Right cardiac atrium (tissue), 5 donors: ENCODE results near the gene GJA4. TPM values are rescaled to one million over a fixed set of nuclear protein-coding genes. Genes with fewer than 3 reads are reported as not detected.
"Not testable (repeated sequence)": the region's sequence is repeated elsewhere in the genome, so short reads cannot be mapped to it uniquely, and the experiment has no call there.

ENCODE experiments used
- ATAC-seq, 2 donors: fragments of 200-7000 bp; cut with Tn5 transposase; one replicate each; pipeline versions ENCODE4 v1.8.0 to v1.9.1; 2020; ENCODE audit warnings: moderate library complexity in 2 of 2, mild to moderate bottlenecking in 1 of 2
- DNase-seq, 3 donors: peaks; one replicate each; pipeline ENCODE4 v3.0.0-alpha.2; 2020
- H3K27ac ChIP-seq: one replicate; pipeline ENCODE4 v1.5.1; 2013; ENCODE audit warnings: mild to moderate bottlenecking, low read length, control low read depth, moderate library complexity
- H3K27me3 ChIP-seq: one replicate; pipeline ENCODE4 v1.6.1; 2013; ENCODE audit not compliant: control insufficient read depth, insufficient read depth
- H3K4me1 ChIP-seq: one replicate; pipeline ENCODE4 v1.6.1; 2013; ENCODE audit warnings: low read length; ENCODE audit not compliant: control insufficient read depth, insufficient read depth
- H3K4me3 ChIP-seq: one replicate; pipeline ENCODE4 v1.5.1; 2013; ENCODE audit warnings: low read length, control low read depth
- H3K9me3 ChIP-seq: one replicate; pipeline ENCODE4 v1.6.1; 2013; ENCODE audit warnings: low read length; ENCODE audit not compliant: control insufficient read depth
- WGBS: extraction: QIAGEN DNeasy Blood & Tissue Kit; methylation state at CpG from one replicate; pipeline ENCODE4 v1.1.7; 2013; 5-methylcytosine and 5-hydroxymethylcytosine counted together
- intact Hi-C, 4 donors: fragments of 100-400 bp; cut with DNase I; formaldehyde crosslinking; loops; one replicate each; pipeline versions ENCODE4 v1.11.0 to v1.14.0; 2022 to 2023
- polyA plus RNA-seq: library from polyadenylated mRNA; stranded (reverse); fragments of 200-250 nt; gene quantifications from one replicate; pipeline ENCODE4 v1.2.3, GENCODE V29; 2013
- total RNA-seq, 4 donors: library from RNA; stranded (reverse); fragmentation: NEBNext Ultra II Directional; extraction: Animal tissue kit (Norgen Biotek cat#: 25700); gene quantifications; one replicate each; pipeline ENCODE4 v1.2.1, GENCODE V29; 2021
- donor health status: healthy with polysubstance abuse.
- donor health status: DM: no; HTN: yes; CAD: no.
- donor health status: DM: no; HTN: no; CAD: no.
- donor health status: DM: no; HTN: yes; CAD: no; lungs with severe emphysema.
- donor health status: DM: yes; HTN: yes; CAD: no.

The GJA4 gene
- total and polyA plus RNA-seq, 5 donors = 18.0 to 31.4 (median 28.0) TPM

DNA sequence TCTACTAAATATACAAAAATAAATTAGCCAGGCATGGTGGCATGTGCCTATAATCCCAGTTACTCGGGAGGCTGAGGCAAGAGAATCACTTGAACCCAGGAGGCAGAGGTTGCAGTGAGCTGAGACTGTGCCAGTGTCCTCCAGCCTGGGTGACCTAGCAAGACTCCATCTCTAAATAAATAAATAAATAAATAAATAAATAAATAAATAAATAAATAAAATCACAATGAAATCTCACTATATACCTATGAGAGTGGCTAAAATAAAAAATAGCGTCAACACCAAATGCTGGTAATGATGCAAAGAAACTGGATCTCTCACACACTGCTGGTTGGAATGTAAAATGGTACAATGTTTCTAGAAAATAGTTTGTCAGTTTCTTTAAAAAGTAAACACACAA lies 26.1 kb downstream of the GJA4 start:
- ATAC-seq, H3K4me1 ChIP-seq, DNase-seq, intact Hi-C loops, H3K27ac ChIP-seq, H3K4me3 ChIP-seq, H3K27me3 ChIP-seq, H3K9me3 ChIP-seq: not testable (repeated sequence)
- WGBS = 94% methylated on average over 2 of the region's 2 CpGs

DNA sequence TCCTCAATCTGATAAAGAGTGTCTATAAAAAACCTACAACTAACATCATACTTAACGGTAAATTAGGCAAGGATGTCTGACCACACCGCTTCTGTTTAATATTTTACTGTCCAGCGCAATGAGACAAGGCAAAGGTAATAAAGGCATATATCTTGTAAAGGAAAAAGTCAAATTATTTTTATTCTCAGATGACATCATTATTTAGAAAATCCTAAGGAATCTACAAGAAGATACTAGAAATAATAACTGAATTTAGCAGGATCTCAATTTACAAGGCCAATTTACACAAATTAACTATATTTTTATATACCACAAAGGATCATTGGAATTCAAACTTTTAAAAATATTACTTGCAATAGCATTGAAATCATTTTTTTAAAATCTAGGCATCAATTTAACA lies 29.4 kb downstream of the GJA4 start:
- DNase-seq = no peak
- intact Hi-C loops = no loop called here
- H3K9me3 ChIP-seq = no peaks in the 10 kb centered on the region
- no peaks in the 10 kb centered on the region for H3K27me3 ChIP-seq
- no peak for ATAC-seq
- no peak overlapping the region for H3K4me3 ChIP-seq
- peaks cover 2% of the 10 kb centered on the region for H3K4me1 ChIP-seq
- 72% methylated on average over 3 of the region's 3 CpGs for WGBS
- H3K27ac ChIP-seq = no peak overlapping the region

GRCh38 chr1:34824817-34825454 lies 32.1 kb downstream of the GJA4 start:
- no peak for DNase-seq
- 91% methylated on average over 3 of the region's 3 CpGs for WGBS
- Histone ChIP-seq H3K27me3 (no peaks in the 10 kb centered on the region), H3K4me3 (no peak overlapping the region), H3K27ac (no peak overlapping the region), H3K4me1 (peaks cover 2% of the 10 kb centered on the region), H3K9me3 (no peaks in the 10 kb centered on the region)
- ATAC-seq = peak; percentile 45 to 50
- intact Hi-C loops = no loop called here

GRCh38 chr1:34825455-34826091 lies 32.8 kb downstream of the GJA4 start:
- Histone ChIP-seq H3K9me3 (no peaks in the 10 kb centered on the region), H3K4me1 (peaks cover 2% of the 10 kb centered on the region), H3K27ac (no peak overlapping the region), H3K4me3 (no peak overlapping the region), H3K27me3 (no peaks in the 10 kb centered on the region)
- 58% methylated on average over 11 of the region's 11 CpGs for WGBS
- intact Hi-C loops = no loop called here
- DNase-seq (peak; percentile 37 to 83 (median 77)), ATAC-seq (peak; percentile 88 to 92)

GRCh38 chr1:34827341-34827941 lies 34.6 kb downstream of the GJA4 start:
- Histone ChIP-seq H3K27ac (no peak overlapping the region), H3K27me3 (no peaks in the 10 kb centered on the region), H3K9me3 (no peaks in the 10 kb centered on the region), H3K4me3 (no peak overlapping the region), H3K4me1 (peaks cover 2% of the 10 kb centered on the region)
- WGBS = 83% methylated on average over 5 of the region's 5 CpGs
- ATAC-seq (no peak), DNase-seq (no peak)
- intact Hi-C loops = no loop called here

DNA sequence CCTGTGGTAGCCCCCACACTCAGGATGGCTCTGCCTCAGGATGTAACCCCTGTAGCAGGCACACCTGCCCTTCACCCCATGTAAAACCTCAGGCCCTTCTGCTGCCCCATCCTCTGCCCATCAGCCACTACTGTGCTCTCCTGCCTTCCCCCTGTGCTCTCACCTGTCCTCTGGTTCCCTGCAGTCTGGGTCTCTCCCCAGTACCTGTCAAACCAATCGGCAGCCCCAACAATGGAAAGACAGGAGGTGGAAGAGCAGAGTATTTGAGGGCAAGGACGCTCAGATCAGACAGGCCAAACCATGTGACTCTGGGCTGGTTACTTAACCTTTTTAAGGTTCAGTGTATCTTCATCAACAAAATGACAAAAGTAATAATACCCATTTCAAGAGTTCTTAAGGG lies 35.8 kb downstream of the GJA4 start:
- 85% methylated on average over 2 of the region's 2 CpGs for WGBS
- peaks cover 2% of the 10 kb centered on the region for H3K4me1 ChIP-seq

DNA sequence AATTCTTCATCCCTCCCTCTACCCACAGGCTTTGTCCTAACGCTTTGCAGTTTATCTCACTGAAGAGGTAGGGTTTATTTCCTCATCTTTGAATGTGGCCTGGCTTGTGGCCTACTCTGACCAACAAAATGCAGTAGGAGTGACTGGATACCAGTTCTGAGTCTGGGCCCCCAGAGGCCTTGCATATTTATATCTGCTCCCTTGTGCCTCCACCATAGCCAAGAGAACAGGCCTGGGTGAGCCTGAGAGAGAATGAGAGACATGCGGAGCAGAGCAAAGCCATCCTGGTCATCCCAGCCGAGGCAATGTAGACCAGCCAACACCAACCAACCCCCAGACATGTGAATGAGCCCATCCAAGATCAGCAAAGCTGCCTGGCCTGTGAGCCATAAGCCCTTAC lies 36.5 kb downstream of the GJA4 start:
- H3K9me3 ChIP-seq = no peaks in the 10 kb centered on the region
- ATAC-seq = no peak
- 84% methylated on average over 3 of the region's 3 CpGs for WGBS
- H3K27ac ChIP-seq = no peak overlapping the region
- no peak overlapping the region for H3K4me3 ChIP-seq
- no peak for DNase-seq
- H3K4me1 ChIP-seq = peaks cover 2% of the 10 kb centered on the region
- H3K27me3 ChIP-seq = no peaks in the 10 kb centered on the region
- intact Hi-C loops = no loop called here

More for the DNA sequence above, 35.8 kb downstream of the GJA4 start:
- H3K9me3 ChIP-seq = no peaks in the 10 kb centered on the region
- ATAC-seq (no peak), DNase-seq (no peak)
- H3K27me3 ChIP-seq = no peaks in the 10 kb centered on the region
- H3K27ac ChIP-seq = no peak overlapping the region
- H3K4me3 ChIP-seq = no peak overlapping the region
- intact Hi-C loops = no loop called here

GRCh38 chr1:34831721-34832246 lies 39.0 kb downstream of the GJA4 start:
- intact Hi-C loops = no loop called here
- H3K27ac ChIP-seq = no peak overlapping the region
- no peak for DNase-seq
- no peak for ATAC-seq
- 76% methylated on average over 6 of the region's 6 CpGs for WGBS
- H3K4me1 ChIP-seq = peaks cover 3% of the 10 kb centered on the region
- H3K9me3 ChIP-seq = no peaks in the 10 kb centered on the region
- no peak overlapping the region for H3K4me3 ChIP-seq
- no peaks in the 10 kb centered on the region for H3K27me3 ChIP-seq

DNA sequence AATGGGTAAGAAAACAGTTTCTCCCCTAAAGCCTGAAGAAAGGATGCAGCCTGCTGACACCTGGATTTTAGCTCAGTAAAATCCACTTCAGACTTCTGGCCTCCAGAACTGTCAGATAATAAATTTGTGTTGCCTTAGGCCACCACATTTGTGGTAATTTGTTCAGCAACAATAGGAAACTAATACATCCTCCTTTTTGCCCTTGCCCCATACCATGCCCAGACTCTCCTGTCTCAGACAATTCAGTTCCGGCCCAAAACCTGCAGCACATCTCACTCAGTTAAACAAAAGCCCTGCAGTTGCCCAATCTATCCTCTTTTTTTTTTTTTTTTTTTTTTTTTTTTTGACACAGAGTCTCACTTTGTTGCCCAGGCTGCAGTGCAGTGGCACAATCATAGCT lies 40.9 kb downstream of the GJA4 start:
- Histone ChIP-seq H3K27ac (no peak overlapping the region), H3K4me3 (no peak overlapping the region), H3K9me3 (no peaks in the 10 kb centered on the region), H3K4me1 (peaks cover 3% of the 10 kb centered on the region), H3K27me3 (no peaks in the 10 kb centered on the region)
- WGBS = 86% methylated on average over 1 of the region's 1 CpG
- ATAC-seq (no peak), DNase-seq (no peak)
- intact Hi-C loops = no loop called here

- Histone ChIP-seq H3K27me3 (no peaks in the 10 kb centered on the region), H3K27ac (no peak overlapping the region), H3K4me3 (no peak overlapping the region), H3K4me1 (peaks cover 16% of the 10 kb centered on the region), H3K9me3 (no peaks in the 10 kb centered on the region)
- ATAC-seq (no peak), DNase-seq (no peak)
- WGBS = 75% methylated on average over 14 of the region's 14 CpGs
- intact Hi-C loops = no loop called here
These were observed 46.9 kb downstream of the GJA4 start for GRCh38 chr1:34839526-34840305.

GRCh38 chr1:34840426-34840825 lies 47.6 kb downstream of the GJA4 start:
- ATAC-seq = no peak
- intact Hi-C loops = no loop called here
- Histone ChIP-seq H3K27me3 (no peaks in the 10 kb centered on the region), H3K9me3 (no peaks in the 10 kb centered on the region), H3K27ac (no peak overlapping the region), H3K4me1 (peaks cover 19% of the 10 kb centered on the region), H3K4me3 (no peak overlapping the region)
- WGBS = 90% methylated on average over 3 of the region's 3 CpGs
- DNase-seq = no peak
